SK-N-MC (cell line): ENCODE results near the gene FTCD.

Experiments used
- EZH2 ChIP-seq: fragments of 200-600 bp; sonication (generic); IDR thresholded peaks from one replicate; pipeline ENCODE4 v1.6.1; 2017; ENCODE audit warnings: antibody characterized with exemption
- POLR2AphosphoS5 ChIP-seq: IDR thresholded peaks from 2 replicates; pipeline ENCODE4 v1.6.1; 2012; ENCODE audit warnings: mild to moderate bottlenecking, low read depth, low read length, borderline replicate concordance

GRCh38 chr21:46191686-46192575 is 36.6 kb upstream of the FTCD start:
- TF ChIP-seq EZH2, result no peak
- TF ChIP-seq POLR2AphosphoS5, result no peak
